ENCODE measurements around the gene LBR.

Gene LBR

GRCh38 chr1:225462714-225463574 lies 35.1 kb upstream of the LBR start:
- peak; percentile 81 for DNase-seq

- no peak for DNase-seq
Measured at GRCh38 chr1:225462429-225462713, 34.5 kb upstream of the LBR start.

DNA sequence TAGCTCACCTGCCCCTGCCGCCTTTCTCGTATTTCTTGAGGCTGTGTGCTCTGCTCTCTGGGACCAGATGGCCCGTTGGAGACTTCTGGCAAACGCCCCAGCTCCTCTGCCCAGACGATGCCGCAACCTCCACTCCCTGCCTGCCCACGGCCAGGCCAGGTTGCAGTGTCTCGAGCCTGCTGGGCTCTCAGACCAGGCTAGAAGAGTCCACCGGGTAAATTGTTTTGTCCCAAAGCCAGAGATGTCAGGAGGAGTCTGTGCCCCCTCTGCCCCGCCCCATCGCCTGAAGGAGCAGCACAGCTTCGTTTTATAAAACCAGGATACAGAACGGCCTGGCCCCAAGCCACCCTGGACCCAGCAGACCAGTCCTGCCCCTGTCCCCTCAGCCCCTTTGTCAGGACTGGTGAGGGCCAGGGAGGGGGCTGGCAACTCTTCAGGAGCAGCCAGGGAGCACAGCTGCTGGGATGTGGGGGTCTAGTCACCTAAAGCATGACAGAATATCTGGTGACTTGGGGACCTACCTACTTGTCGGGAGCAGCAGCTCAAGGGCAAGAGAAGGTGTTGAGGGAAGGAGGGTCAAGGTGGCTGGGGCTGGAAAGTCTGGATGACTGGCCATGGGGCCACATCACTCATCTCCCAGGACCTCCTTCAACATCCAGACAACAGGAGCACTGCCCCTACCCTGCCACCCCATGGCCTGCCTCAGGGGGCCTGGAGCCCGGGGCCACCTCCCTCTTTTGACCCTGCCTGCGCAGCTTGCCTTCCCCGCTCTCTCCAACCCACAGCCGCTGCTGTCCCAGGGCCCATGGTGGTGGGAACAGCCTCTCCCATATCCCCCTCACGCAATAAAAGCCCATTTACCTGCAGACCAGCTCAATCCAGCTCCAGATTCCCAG lies 33.9 kb upstream of the LBR start:
- no peak for DNase-seq

DNA sequence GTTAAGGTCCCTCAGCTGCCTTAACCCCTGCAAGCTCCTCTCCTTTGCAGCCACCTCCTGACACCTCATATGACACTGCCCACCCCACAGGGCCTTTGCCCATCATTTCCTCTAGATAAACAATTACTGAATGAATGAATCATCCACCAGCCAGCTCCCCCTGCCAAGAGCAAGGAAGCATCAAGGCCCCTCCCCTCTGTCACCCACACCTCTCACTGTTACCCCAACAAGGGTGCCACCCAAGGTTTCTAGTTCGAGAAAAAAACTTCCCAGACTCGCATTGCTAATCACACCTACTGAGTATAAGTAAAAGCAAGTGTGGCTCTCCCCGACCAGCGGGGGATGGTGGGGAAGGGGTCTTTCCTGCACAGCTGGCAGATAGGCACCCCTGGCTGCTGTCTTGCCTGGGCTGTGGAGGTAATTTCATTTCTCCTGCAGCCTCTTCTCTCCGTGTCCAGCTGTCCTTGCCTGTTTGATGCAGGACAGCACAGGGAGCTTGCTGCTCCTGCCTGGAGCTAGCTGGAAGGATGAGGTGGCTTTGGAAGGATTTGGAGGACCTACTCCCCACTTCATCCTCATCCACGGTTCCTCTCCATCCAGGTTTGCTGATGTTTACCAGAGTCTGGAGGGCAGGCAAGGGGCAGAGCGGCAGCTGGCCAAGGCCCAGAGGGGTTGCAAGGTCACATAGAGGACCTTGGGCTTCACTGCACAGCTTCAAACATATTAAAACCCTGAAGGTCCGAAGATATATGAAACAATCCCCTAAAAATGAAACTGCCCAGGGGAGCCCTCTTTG lies 33.1 kb upstream of the LBR start:
- DNase-seq = no peak

DNA sequence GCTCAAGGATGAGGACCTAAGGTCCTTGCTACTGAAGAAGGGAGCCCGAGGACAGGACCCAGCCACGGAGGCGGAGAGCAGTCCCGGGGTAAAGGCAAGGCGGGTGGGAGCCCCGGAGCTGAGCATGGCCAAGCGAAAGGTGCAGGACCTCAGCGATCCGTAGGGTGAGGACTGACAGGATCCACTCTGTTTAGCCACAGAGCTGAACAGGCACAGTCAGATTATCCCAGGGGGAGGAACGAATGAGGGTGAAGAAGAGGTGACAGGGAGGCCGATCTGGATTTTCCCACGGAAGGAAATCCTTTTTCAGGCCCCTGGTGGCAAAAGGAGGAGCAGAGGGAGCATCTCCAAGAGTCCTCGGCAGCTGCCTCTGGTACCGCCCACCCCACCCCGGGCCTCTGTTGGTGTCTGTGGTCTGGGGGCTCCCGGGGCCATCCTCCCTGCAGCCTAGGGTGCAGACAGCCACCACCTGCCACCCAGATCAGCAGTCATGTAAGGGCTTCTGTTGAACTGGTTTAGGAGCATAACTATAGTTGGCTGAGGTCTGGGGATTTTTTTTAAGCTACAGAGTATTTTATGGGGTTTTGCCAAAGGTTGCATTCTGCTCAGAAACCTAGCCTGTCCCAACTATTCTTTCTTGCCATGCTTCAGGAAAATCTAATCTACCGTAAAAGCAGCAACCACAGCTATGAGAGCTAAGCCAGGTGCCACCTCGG lies 32.3 kb upstream of the LBR start:
- DNase-seq = no peak

- no peak for DNase-seq
Measured at GRCh38 chr1:225458222-225458631, 30.4 kb upstream of the LBR start.

GRCh38 chr1:225454733-225455132 lies 26.9 kb upstream of the LBR start:
- no peak for DNase-seq

DNA sequence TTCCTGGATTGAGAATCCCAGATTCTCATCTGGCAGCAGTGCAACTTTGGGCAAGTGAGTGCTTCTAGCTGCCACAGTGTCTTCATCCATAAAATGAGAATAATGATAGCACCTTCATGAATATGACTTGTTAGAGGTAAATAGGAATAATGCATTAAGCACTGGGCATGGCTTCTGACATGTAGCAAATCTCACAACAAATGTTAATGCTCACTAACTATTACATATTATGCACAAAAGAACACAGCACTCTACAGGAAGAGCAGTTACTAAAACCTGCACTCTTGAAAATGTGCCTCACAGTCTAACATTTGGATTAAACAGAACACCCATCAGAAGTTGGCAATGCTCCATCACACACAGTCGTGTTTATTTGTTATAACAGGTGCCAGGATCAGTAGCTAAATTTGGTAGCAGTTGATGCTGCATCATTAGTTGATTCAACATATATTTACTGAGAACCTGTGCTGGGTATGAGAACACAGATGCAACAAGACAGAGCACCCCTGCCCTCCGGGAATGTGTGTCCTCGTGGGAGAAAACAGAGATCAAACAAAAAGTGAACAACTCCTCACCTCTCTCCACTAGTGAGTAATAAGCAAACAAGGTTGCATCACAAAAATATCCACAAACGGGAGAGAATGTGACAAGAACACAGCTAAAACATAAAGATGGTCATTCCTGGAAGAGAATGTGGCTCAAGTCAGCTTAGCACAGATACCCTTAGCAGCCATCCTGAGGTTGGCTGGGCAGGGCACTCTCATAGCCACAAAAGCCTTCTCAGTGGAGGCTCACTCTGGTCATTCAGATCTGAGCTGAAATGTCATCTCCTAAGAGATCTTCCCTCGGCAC lies 26.2 kb upstream of the LBR start:
- DNase-seq = no peak

DNA sequence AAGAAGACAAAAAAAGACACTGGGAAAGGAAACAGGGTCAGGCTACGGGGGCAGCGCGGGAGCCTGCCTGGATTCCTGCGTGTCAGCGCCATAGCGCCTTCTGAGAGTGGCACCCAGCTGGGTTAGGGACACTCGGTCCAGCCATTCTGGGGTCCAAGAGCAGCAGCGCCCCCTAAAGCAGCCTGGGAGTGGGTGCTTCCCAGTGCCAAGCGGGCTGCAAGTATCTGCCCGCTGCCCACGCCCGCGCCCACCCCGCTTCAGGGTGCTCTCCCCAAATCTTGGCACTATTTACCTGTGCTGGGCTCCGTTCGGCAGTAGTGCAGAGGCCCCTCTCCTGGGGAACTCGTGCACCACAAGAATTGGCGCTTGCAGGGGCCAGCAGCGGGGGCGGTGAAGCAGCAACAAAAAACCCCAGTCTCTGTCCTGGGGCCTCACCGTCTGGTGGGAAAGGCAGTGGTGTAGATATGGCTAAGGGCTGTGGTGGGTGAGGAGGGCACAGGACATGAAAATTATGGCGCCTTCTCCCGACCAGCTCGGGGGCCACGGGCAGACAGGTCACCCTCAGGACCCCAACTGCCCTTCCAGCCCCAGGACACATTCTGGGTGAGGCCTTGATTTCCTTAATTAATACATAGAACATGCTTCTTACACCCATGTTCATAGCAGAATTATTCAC lies 24.1 kb upstream of the LBR start:
- no peak for DNase-seq

DNA sequence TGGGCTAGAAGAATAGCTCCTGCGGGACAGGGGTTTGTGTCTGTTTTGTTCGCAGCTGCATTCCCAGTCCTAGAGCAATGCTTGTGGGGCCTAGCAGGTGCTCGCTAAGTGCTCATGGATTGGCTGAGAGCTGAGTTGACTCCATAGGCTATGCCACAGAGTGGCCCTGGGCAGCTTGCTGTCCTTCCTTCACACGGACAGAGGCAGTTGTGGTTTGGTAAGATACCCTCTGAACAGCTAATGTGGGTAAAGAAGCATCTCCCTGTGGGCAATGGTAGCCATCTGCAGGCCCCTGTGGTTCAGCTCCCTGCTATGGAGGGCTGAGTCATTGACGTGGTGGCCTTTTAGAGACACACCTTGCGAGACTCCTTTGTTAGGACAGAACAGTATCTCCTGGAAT lies 23.5 kb upstream of the LBR start:
- no peak for DNase-seq

GRCh38 chr1:225450491-225451191 lies 22.8 kb upstream of the LBR start:
- no peak for DNase-seq

DNA sequence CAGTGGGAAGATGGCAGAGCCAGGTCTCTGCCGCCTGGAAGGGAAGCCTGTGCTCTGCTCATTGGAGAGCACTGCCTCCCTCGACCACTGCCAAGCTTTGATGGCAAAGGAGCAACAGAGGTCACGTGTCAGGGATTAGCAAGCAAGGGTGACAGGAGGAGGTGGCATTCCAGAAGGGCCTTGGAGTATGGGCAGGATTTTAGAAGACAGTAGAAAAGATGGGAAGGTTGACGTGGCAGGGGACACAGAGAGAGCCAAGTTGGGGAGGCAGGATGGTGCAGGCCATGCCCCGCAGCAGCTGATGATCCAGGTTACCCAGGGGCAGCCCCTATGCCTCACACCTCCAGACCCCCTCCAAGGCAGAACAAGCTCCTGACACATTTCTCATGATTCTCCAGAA lies 21.9 kb upstream of the LBR start:
- DNase-seq = no peak

- no peak for DNase-seq
Measured at GRCh38 chr1:225449261-225449660, 21.4 kb upstream of the LBR start.

DNA sequence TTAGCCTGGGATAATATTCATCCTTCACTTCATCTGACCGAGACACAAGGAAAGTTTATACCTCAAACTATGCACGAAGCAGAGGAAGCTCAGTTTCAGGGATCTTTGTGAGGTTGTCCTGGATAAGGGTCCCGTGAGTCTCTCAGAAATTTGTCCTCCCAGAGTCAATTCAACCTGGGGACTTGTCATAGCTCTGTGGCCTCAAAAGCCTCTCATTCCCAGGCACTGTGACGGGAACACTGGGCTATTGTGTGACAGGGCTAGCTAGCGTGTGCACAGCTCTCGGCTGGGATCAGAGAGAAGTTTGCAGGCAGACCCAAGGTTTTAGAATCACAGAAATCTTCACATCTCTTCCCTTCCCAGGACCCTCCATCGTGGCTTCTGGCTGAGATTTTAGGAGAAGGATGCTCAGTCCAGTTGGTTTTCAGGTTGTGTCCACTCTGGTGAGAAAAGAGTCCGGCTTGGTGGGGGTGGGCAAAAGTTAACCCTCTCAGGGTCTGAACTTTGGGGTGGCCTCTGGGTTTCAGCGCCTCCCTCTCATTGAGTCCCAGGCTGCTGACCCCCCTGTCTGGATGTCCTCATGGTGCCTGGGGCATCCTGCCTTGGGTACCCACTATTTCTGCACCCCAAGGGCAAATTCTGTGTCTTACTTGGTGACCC lies 20.4 kb upstream of the LBR start:
- no peak for DNase-seq

GRCh38 chr1:225447650-225448089 lies 19.8 kb upstream of the LBR start:
- peak; percentile 27 for DNase-seq

DNA sequence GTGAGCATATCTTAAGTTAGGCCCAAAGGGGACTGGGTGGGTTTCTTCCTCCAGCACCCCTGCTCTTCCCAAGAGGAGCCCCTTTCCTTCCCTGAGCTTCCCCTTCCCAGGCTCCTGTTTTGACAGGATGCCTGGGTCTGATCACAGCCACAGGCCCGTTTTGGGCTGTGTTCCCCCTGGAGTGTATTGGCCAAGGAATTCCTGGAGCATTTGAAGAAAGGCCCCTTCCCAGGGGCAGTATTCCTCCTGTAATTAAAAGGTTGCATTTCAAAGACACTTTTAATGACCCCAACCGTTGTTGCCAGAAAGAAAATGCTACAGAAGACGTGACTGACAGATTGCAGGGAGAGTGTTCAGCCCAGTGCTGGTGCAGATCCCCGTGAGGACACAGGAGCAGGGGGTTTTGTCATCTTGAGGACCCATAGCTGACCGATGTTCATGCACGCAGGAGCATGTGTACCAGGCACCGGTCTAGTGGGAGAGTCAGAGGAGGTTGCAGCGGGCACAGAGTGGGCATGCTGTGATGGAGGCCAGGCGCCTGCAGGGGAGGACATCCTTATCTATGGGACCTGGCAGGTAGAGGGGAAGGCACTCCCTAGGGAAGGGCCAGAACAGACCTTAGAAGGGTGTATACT lies 19.3 kb upstream of the LBR start:
- DNase-seq = peak; percentile 25

GRCh38 chr1:225446595-225446960 lies 18.7 kb upstream of the LBR start:
- peak; percentile 19 for DNase-seq

DNA sequence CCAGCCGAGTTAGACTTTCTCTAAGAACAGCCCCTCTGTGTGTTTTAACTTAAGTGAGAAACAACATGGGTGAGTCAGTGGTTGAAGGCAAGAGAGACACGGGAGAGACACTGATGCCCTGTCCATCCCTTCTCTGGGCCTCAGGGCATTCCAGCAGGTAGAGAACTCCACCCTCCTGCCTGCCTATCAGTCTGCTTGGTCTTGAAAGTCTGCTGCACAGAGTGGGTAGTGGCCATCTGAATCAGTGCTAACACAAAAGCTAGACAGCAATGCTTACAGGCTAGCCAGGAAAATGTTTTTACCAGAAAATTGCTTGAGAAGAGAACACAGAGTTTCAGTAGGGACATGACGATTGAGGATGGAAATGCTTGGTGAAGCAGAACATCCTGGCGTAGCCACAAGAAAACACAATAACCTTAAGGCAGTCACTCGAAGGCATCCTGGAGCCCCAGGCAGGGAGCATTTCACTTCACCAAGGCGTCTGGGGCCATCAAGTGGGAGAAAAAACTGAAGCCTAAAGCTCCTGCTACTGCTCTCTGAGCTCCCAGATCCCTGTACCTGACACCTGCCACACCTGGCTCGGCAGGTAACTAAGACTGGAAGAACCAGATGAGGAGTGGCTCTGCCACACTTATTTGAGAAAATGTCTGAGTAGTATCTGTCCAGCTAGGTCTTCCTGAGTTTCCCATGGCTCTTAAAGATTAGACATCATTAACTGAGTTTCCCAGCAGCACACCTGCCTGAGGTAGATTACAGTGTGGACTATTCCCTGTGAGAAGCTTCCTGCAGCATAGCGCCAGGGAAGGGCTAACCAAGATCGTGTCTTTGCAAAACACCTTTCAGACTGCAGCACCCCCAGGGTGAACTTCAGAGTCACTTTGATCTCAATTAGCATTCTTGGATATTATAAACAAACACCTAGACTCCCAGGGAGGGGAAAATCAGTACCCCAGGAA lies 18.1 kb upstream of the LBR start:
- no peak for DNase-seq

Measured in eye (tissue), 1 donor.